ENCODE data around the gene PKP4.

DNA sequence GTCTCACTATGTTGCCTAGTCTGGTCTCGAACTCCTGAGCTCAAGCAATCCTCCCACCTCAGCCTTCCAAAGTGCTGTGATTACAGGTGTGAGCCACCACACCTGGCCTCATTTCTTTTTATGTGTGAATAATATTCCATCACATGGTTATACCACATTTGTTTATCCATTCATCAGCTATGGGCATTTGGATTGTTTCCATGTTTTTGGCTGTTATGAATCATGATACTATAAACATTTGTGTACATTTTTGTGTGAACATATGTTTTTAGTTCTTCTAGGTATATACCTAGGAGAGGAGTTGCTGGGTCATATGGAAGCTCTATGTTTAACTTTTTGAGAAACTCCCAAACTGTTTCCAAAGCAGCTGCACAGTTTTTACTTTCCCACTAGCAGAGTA is 24.4 kb downstream of the PKP4 start:
- TF ChIP-seq, protein P1, sequence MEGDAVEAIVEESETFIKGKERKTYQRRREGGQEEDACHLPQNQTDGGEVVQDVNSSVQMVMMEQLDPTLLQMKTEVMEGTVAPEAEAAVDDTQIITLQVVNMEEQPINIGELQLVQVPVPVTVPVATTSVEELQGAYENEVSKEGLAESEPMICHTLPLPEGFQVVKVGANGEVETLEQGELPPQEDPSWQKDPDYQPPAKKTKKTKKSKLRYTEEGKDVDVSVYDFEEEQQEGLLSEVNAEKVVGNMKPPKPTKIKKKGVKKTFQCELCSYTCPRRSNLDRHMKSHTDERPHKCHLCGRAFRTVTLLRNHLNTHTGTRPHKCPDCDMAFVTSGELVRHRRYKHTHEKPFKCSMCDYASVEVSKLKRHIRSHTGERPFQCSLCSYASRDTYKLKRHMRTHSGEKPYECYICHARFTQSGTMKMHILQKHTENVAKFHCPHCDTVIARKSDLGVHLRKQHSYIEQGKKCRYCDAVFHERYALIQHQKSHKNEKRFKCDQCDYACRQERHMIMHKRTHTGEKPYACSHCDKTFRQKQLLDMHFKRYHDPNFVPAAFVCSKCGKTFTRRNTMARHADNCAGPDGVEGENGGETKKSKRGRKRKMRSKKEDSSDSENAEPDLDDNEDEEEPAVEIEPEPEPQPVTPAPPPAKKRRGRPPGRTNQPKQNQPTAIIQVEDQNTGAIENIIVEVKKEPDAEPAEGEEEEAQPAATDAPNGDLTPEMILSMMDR (conservative IDR thresholded peaks at IDR 0.05 in 1 of 2, IDR thresholded peaks at IDR 0.05 in 1 of 2; ENCODE audit: low read depth in 1 of 2, low read length in 2 of 2), result no peak
- no peak for TF ChIP-seq EZH2 (IDR thresholded peaks at IDR 0.05; ENCODE audit: low read length, missing control alignments)
